Gastroesophageal sphincter (tissue), 4 donors: ENCODE results near the gene PHPT1. TPM values are rescaled to one million over a fixed set of nuclear protein-coding genes. Genes with fewer than 3 reads are reported as not detected.

Experiments
- ATAC-seq: fragments of 150-250 bp; one replicate; pipeline ENCODE4 v1.9.1; 2016; ENCODE audit warnings: mild to moderate bottlenecking, moderate library complexity
- H3K27ac ChIP-seq, 4 donors: fragments of 200-600 bp; sonication (generic) in 3 of 4; 1 replicate in 3 of 4; 2 replicates in 1 of 4; pipeline ENCODE4 v1.5.1; 2016 to 2019
- H3K27me3 ChIP-seq: fragments of 200-600 bp; sonication (generic); one replicate; pipeline ENCODE4 v1.5.1; 2019
- H3K36me3 ChIP-seq, 2 donors: fragments of 200-600 bp; sonication (generic); one replicate each; pipeline ENCODE4 v1.5.1; 2019; ENCODE audit warnings: control low read depth in 1 of 2
- H3K4me1 ChIP-seq, 3 donors: fragments of 200-600 bp; sonication (generic); 1 replicate in 2 of 3; 2 replicates in 1 of 3; pipeline ENCODE4 v1.5.1; 2016 to 2019; ENCODE audit warnings: control low read depth in 2 of 3
- H3K4me3 ChIP-seq, 2 donors: fragments of 200-600 bp; sonication (generic); one replicate each; pipeline ENCODE4 v1.5.1; 2019; ENCODE audit warnings: mild to moderate bottlenecking in 1 of 2, moderate library complexity in 1 of 2
- H3K9me3 ChIP-seq, 3 donors: fragments of 200-600 bp; sonication (generic); one replicate each; pipeline ENCODE4 v1.5.1; 2017 to 2019; ENCODE audit warnings: control low read depth in 2 of 3
- CTCF ChIP-seq, 4 experiments: fragments of 200-600 bp in 2 of 4; fragments of 450-650 bp in 2 of 4; sonication (generic) in 1 of 4; IDR thresholded peaks; one replicate each; pipeline ENCODE4 v1.5.1; 2017 to 2019; ENCODE audit warnings: antibody characterized with exemption in 4 of 4, mild to moderate bottlenecking in 2 of 4, moderate library complexity in 2 of 4
- EP300 ChIP-seq: sonication (generic); formaldehyde crosslinking; IDR thresholded peaks from one replicate; pipeline ENCODE4 v1.6.1; 2017; ENCODE audit warnings: antibody characterized with exemption, mild to moderate bottlenecking
- POLR2A ChIP-seq, 2 donors: fragments of 450-650 bp; IDR thresholded peaks; one replicate each; pipeline ENCODE4 v1.6.1; 2017; ENCODE audit warnings: antibody characterized with exemption in 2 of 2, mild to moderate bottlenecking in 2 of 2, moderate library complexity in 1 of 2
- POLR2AphosphoS5 ChIP-seq: sonication (generic); formaldehyde crosslinking; IDR thresholded peaks from one replicate; pipeline ENCODE4 v1.6.1; 2017; ENCODE audit warnings: antibody characterized with exemption
- WGBS, 2 donors: methylation state at CpG; one replicate each; pipeline ENCODE4 v1.1.5; 2018; ENCODE audit warnings: low coverage in 1 of 2; 5-methylcytosine and 5-hydroxymethylcytosine counted together
- total RNA-seq, 4 donors: library from RNA; depleted of rRNA; stranded (reverse); fragments of >200 nt; gene quantifications; one replicate each; pipeline ENCODE4 v1.1.0, GENCODE V29; 2016

PHPT1 gene
- total RNA-seq, 4 donors from 2014 or later = 33.7 to 63.5 (median 43.7) TPM

GRCh38 chr9:136861874-136862457 is 12.8 kb downstream of the PHPT1 start:
- no peak for ATAC-seq
- no peak overlapping the region for H3K4me3 ChIP-seq
- WGBS, 2 donors = 90% methylated on average over 8 of the region's 26 CpGs; no CpG with 5 or more reads in 1 of the 2 donors
- H3K27ac ChIP-seq = no peak overlapping the region
- peaks cover 3 to 40% (median 13%) of the 10 kb centered on the region in 3 donors for H3K4me1 ChIP-seq
- no peak for TF ChIP-seq POLR2A (IDR thresholded peaks at IDR 0.05)
- TF ChIP-seq EP300 = no peak
- no peak for TF ChIP-seq CTCF (IDR thresholded peaks at IDR 0.05)
- no peak for TF ChIP-seq POLR2AphosphoS5
- no peaks in the 10 kb centered on the region for H3K9me3 ChIP-seq
- H3K27me3 ChIP-seq = no peaks in the 10 kb centered on the region
- peaks cover 0 to 49% of the 10 kb centered on the region in 2 donors for H3K36me3 ChIP-seq

DNA sequence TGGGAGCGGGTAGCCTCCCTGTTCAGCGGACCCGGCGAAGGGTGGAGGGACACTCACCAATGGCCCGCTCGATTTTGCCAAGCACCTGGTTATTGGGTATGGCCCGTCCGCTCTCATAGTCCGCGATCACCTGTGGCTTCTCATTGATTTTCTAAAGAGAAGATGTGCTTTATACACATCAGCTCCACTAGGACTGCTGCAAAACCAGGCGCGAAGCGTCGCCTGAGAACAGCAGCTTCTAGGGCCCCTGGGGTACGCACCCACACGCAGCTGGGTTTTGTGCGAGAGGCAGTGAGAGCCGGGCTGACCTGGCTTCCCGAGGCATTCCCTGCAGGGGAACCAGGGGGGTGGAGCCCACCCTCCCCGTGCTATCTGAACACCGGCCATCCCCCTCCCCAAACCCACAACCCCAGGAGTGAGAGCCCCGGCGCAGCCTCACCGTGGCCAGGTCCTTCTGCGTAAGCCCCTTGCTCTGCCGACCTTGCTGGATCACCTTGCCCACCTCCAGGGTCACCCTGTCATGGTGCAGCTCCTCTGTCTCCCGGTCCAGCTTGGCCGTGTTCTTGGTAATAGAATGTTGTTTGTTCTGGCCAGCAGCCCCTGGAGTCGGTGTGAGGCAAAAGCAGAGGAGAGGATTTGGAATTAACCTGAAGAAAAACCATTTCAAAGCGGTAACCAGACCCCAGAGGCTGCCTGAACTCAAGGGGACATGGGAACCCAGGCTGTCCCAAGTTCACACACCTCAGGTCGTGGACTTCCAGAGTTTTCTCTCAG is 13.8 kb downstream of the PHPT1 start:
- Histone ChIP-seq H3K4me1 (peaks cover 3 to 46% (median 15%) of the 10 kb centered on the region in 3 donors), H3K27ac (no peak overlapping the region), H3K36me3 (peaks cover 0 to 49% of the 10 kb centered on the region in 2 donors), H3K27me3 (no peaks in the 10 kb centered on the region), H3K9me3 (no peaks in the 10 kb centered on the region), H3K4me3 (no peak overlapping the region)
- TF ChIP-seq CTCF (IDR thresholded peaks at IDR 0.05) = no peak
- ATAC-seq = no peak
- WGBS, 2 donors = 91 to 100% methylated on average over 4 to 9 of the region's 31 CpGs

- ATAC-seq = no peak
- Histone ChIP-seq H3K4me1 (peaks cover 3 to 43% (median 15%) of the 10 kb centered on the region in 3 donors), H3K27me3 (no peaks in the 10 kb centered on the region), H3K27ac (no peak overlapping the region), H3K36me3 (peaks cover 0 to 49% of the 10 kb centered on the region in 2 donors), H3K9me3 (no peaks in the 10 kb centered on the region), H3K4me3 (no peak overlapping the region)
- 80 to 96% methylated on average over 3 to 4 of the region's 12 CpGs for WGBS, 2 donors
- no peak for TF ChIP-seq EP300
- no peak for TF ChIP-seq POLR2AphosphoS5
- no peak for TF ChIP-seq CTCF (IDR thresholded peaks at IDR 0.05)
- no peak for TF ChIP-seq POLR2A (IDR thresholded peaks at IDR 0.05)
Observed at GRCh38 chr9:136863623-136864273, 14.5 kb downstream of the PHPT1 start.

GRCh38 chr9:136865041-136865767 is 16.0 kb downstream of the PHPT1 start:
- ATAC-seq = no peak
- WGBS, 2 donors = 53 to 91% methylated on average over 4 to 7 of the region's 11 CpGs
- H3K27ac ChIP-seq = peak overlapping the region; percentile 87 to 93 (median 92)

More at GRCh38 chr9:136865041-136865767, 16.0 kb downstream of the PHPT1 start:
- peaks cover 0 to 45% of the 10 kb centered on the region in 2 donors for H3K36me3 ChIP-seq
- no peaks in the 10 kb centered on the region for H3K9me3 ChIP-seq
- H3K4me1 ChIP-seq = peaks cover 3 to 32% (median 11%) of the 10 kb centered on the region in 3 donors
- H3K27me3 ChIP-seq = no peaks in the 10 kb centered on the region
- H3K4me3 ChIP-seq = peak overlapping the region; percentile 86 to 95
- TF ChIP-seq CTCF (IDR thresholded peaks at IDR 0.05) (no peak), EP300 (no peak), POLR2A (IDR thresholded peaks at IDR 0.05) (no peak), POLR2AphosphoS5 (no peak)
